Caki2 (cell line): Measurements from ENCODE around the gene PLXNA4. TPM values are rescaled to one million over a fixed set of nuclear protein-coding genes. Genes with fewer than 3 reads are reported as not detected.

Experiments used
- DNase-seq: peaks from one replicate; pipeline ENCODE4 v3.0.0-alpha.2; 2015; ENCODE audit warnings: low read depth
- in situ Hi-C: cut with HindIII; loops from 2 replicates; pipeline ENCODE4 v1.10.0; 2016; ENCODE audit warnings: low sequenced_read_pairs, low pct_unique_long_range_greater_than_20kb, mixed read lengths
- total RNA-seq: library from RNA; depleted of rRNA; stranded (reverse); fragments of >200 nt; shearing (Covaris generic); gene quantifications from 2 replicates; pipeline ENCODE4 v1.2.3, GENCODE V29; 2014; ENCODE audit warnings: low replicate concordance

Gene PLXNA4
- total RNA-seq, 1 experiment from 2014 or later, result 0.34 TPM

- in situ Hi-C loops, result no loop called here
- no peak for DNase-seq
Observed at GRCh38 chr7:132133501-132133900, 442.8 kb downstream of the PLXNA4 start.

GRCh38 chr7:132131196-132131595 lies 445.1 kb downstream of the PLXNA4 start:
- no peak for DNase-seq

GRCh38 chr7:132130497-132130896 lies 445.8 kb downstream of the PLXNA4 start:
- in situ Hi-C loops, result no loop called here
- DNase-seq, result no peak

More at GRCh38 chr7:132131196-132131595, 445.1 kb downstream of the PLXNA4 start:
- in situ Hi-C loops, result no loop called here

- in situ Hi-C loops, result no loop called here
- DNase-seq, result no peak
Observed at GRCh38 chr7:132125872-132126595, 450.2 kb downstream of the PLXNA4 start.

GRCh38 chr7:132125096-132125495 lies 451.2 kb downstream of the PLXNA4 start:
- DNase-seq, result no peak
- in situ Hi-C loops, result no loop called here

- in situ Hi-C loops, result no loop called here
- no peak for DNase-seq
Observed at GRCh38 chr7:132124575-132124974, 451.7 kb downstream of the PLXNA4 start.

- no peak for DNase-seq
- in situ Hi-C loops, result no loop called here
Observed at GRCh38 chr7:132123773-132124172, 452.5 kb downstream of the PLXNA4 start.

- in situ Hi-C loops, result no loop called here
- DNase-seq, result no peak
Observed at GRCh38 chr7:132122901-132123300, 453.4 kb downstream of the PLXNA4 start.

GRCh38 chr7:132121987-132122386 lies 454.3 kb downstream of the PLXNA4 start:
- in situ Hi-C loops, result no loop called here
- no peak for DNase-seq

GRCh38 chr7:132118641-132119040 lies 457.6 kb downstream of the PLXNA4 start:
- DNase-seq, result no peak

GRCh38 chr7:132117636-132118035 lies 458.6 kb downstream of the PLXNA4 start:
- in situ Hi-C loops, result no loop called here
- DNase-seq, result no peak

More at GRCh38 chr7:132118641-132119040, 457.6 kb downstream of the PLXNA4 start:
- in situ Hi-C loops, result no loop called here

GRCh38 chr7:132117181-132117580 lies 459.1 kb downstream of the PLXNA4 start:
- peak; percentile 68 for DNase-seq
- in situ Hi-C loops, result no loop called here

- in situ Hi-C loops, result no loop called here
- peak; percentile 69 for DNase-seq
Observed at GRCh38 chr7:132116369-132116768, 459.9 kb downstream of the PLXNA4 start.

- in situ Hi-C loops, result no loop called here
- DNase-seq, result no peak
Observed at GRCh38 chr7:132115758-132116157, 460.5 kb downstream of the PLXNA4 start.

- in situ Hi-C loops, result no loop called here
- no peak for DNase-seq
Observed at GRCh38 chr7:132115028-132115427, 461.2 kb downstream of the PLXNA4 start.

GRCh38 chr7:132114411-132114810 lies 461.9 kb downstream of the PLXNA4 start:
- no peak for DNase-seq
- in situ Hi-C loops, result no loop called here

- in situ Hi-C loops, result no loop called here
- no peak for DNase-seq
Observed at GRCh38 chr7:132113536-132114371, 462.5 kb downstream of the PLXNA4 start.

- DNase-seq, result no peak
- in situ Hi-C loops, result no loop called here
Observed at GRCh38 chr7:132112657-132113056, 463.6 kb downstream of the PLXNA4 start.

- no peak for DNase-seq
- in situ Hi-C loops, result no loop called here
Observed at GRCh38 chr7:132112106-132112505, 464.2 kb downstream of the PLXNA4 start.
